Lung (tissue), 12 donors: ENCODE measurements around the gene RAB4B. TPM values are rescaled to one million over a fixed set of nuclear protein-coding genes. Genes with fewer than 3 reads are reported as not detected.
A peak's percentile ranks its signal among the peaks of the same experiment; 100 is the strongest.
"Not testable (repeated sequence)": the region's sequence is repeated elsewhere in the genome, so short reads cannot be mapped to it uniquely, and the experiment has no call there.

Experiments
- ATAC-seq: fragments of 200-7000 bp; cut with Tn5 transposase; one replicate; pipeline ENCODE4 v1.9.1; 2020; ENCODE audit warnings: moderate number of reproducible peaks; ENCODE audit not compliant: insufficient read depth, low FRiP score
- DNase-seq, 3 donors: peaks; one replicate each; pipeline ENCODE4 v3.0.0-alpha.2; 2013 to 2017
- H3K27ac ChIP-seq, 2 donors: one replicate each; pipeline ENCODE4 v1.5.1; 2013; ENCODE audit warnings: mild to moderate bottlenecking in 2 of 2, moderate library complexity in 2 of 2, control low read depth in 1 of 2, inconsistent platforms in 1 of 2, low read depth in 1 of 2, low read length in 1 of 2
- H3K27me3 ChIP-seq, 3 donors: one replicate each; pipeline ENCODE4 v1.5.1; 2013; ENCODE audit warnings: low read length in 2 of 3; ENCODE audit not compliant: control insufficient read depth in 3 of 3, insufficient read depth in 3 of 3
- H3K36me3 ChIP-seq, 4 donors: one replicate each; pipeline ENCODE4 v1.5.1; 2013; ENCODE audit warnings: low read length in 4 of 4, mild to moderate bottlenecking in 1 of 4, moderate library complexity in 1 of 4; ENCODE audit not compliant: control insufficient read depth in 4 of 4, insufficient read depth in 4 of 4
- H3K4me1 ChIP-seq, 5 donors: one replicate each; pipeline ENCODE4 v1.5.1; 2013; ENCODE audit warnings: low read length in 5 of 5, mild to moderate bottlenecking in 2 of 5, moderate library complexity in 1 of 5; ENCODE audit not compliant: control insufficient read depth in 5 of 5, insufficient read depth in 5 of 5
- H3K4me3 ChIP-seq: one replicate; pipeline ENCODE4 v1.5.1; 2013; ENCODE audit warnings: mild to moderate bottlenecking, control low read depth, moderate library complexity
- H3K9ac ChIP-seq, 2 donors: one replicate each; pipeline ENCODE4 v1.5.1; 2013; ENCODE audit warnings: low read length in 2 of 2, control low read depth in 1 of 2; ENCODE audit not compliant: insufficient read depth in 1 of 2
- H3K9me3 ChIP-seq, 4 donors: one replicate each; pipeline ENCODE4 v1.5.1; 2013; ENCODE audit warnings: low read length in 3 of 4, mild to moderate bottlenecking in 1 of 4, moderate library complexity in 1 of 4; ENCODE audit not compliant: control insufficient read depth in 4 of 4, insufficient read depth in 3 of 4
- CTCF ChIP-seq: IDR thresholded peaks from 2 replicates; pipeline ENCODE4 v1.5.1; 2012; ENCODE audit warnings: mild to moderate bottlenecking; ENCODE audit errors: control extremely low read depth, extremely low read depth
- WGBS, 2 donors: extraction: QIAGEN DNeasy Blood & Tissue Kit; methylation state at CpG; one replicate each; pipeline ENCODE4 v1.1.7; 2013; 5-methylcytosine and 5-hydroxymethylcytosine counted together
- polyA plus RNA-seq, 2 donors: library from polyadenylated mRNA; stranded (reverse); fragments of 200-250 nt; gene quantifications; one replicate each; pipeline ENCODE4 v1.2.1, GENCODE V29; 2013
- total RNA-seq, 2 donors: library from RNA; depleted of rRNA in 1 of 2; stranded (reverse); fragments of >200 nt in 1 of 2; gene quantifications; one replicate each; pipeline ENCODE4 v1.2.1, GENCODE V29; 2014 to 2021
- donor health status: control.
- donor health status: control.
- donor health status: Bipolar disorder and iron deficiency.
- donor health status: healthy.
- donor health status: DM: yes; HTN: yes; CAD: no.

RAB4B gene
- total and polyA plus RNA-seq, 4 donors = 11.5 to 90.9 (median 75.8) TPM

DNA sequence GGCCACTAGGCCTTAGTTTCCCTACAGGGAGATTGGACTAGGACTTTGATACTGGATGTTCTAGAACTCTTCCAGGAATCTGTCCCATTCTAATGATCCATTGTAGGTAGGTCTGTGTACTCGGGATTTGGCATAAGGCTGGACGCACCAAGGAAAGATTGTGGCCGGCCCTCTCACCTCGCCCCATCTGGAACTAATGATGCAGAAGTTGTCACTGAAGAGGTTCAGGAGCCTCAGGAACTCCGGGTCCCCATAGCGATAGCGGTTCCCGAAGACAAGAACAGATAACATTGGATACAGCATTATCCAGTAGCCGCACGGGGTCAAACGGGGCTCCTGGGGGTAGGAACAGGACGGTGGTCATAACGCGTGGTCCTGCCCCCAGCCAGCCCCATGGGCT, 32.1 kb downstream of the RAB4B start:
- Histone ChIP-seq H3K27me3 (no peaks in the 10 kb centered on the region), H3K9ac (no peak overlapping the region), H3K4me1 (peaks cover 3 to 44% (median 27%) of the 10 kb centered on the region in 5 donors), H3K4me3 (no peak overlapping the region), H3K36me3 (peaks cover 0 to 27% (median 19%) of the 10 kb centered on the region in 4 donors), H3K9me3 (no peaks in the 10 kb centered on the region), H3K27ac (peak overlapping the region; percentile 75 to 83)
- no peak for TF ChIP-seq CTCF
- 64 to 65% methylated on average over 11 to 14 of the region's 14 CpGs for WGBS, 2 donors
- ATAC-seq = no peak
- no peak for DNase-seq

- not testable (repeated sequence) for H3K9ac ChIP-seq, H3K27me3 ChIP-seq, H3K4me3 ChIP-seq, H3K9me3 ChIP-seq
- DNase-seq = peak; percentile 79 to 87 (median 84)
- Histone ChIP-seq H3K36me3 (peaks cover 0 to 25% (median 18%) of the 10 kb centered on the region in 4 donors), H3K27ac (peak overlapping the region; percentile 75 to 78), H3K4me1 (peaks cover 3 to 44% (median 23%) of the 10 kb centered on the region in 5 donors)
- 3 to 6% methylated on average over 62 to 63 of the region's 65 CpGs for WGBS, 2 donors
- peak; percentile 87 for ATAC-seq
Measured at GRCh38 chr19:40810649-40811408, 32.8 kb downstream of the RAB4B start.

DNA sequence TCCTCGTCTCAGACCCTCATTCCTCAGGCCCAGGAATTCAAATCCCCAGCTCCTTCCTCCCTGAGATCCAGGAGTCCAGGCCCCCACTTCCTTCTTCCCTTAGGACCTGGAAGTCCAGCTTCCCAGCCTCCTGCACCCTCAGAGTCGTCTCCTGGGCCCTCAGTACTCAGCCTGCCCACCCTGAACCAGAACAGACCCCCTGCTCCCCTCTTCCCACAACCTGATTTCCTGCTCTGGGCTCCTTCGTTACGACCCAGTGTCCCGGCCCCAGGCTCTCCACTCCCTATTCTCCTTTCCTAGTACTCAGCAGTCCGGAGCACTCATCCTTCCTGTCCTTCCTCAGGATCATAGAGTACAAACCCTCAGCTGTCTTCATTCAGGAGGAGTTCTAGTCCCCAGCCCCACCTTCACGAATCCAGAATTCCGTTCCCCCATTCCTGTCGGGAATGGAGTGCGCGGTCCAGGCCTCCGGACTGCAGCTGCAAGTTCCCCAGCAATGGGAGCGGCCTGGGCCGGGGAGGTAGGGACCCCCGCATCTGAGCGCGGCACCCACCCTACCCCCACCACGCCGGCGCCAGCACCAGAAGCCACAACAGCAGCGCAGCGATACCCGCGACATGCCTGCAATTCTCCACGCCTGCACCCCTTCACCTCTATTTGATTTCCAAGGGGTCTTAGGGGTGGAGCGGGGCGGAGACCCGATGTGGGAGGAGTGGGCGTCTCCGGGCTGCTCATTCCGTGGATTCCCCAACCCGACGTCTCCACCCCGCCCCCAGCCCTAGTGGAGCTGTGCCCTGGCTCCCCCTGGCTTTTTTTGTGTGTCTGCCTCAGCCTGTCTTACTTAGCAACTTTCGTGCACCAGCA, 33.7 kb downstream of the RAB4B start:
- H3K4me1 ChIP-seq = peaks cover 3 to 35% (median 14%) of the 10 kb centered on the region in 5 donors

DNA sequence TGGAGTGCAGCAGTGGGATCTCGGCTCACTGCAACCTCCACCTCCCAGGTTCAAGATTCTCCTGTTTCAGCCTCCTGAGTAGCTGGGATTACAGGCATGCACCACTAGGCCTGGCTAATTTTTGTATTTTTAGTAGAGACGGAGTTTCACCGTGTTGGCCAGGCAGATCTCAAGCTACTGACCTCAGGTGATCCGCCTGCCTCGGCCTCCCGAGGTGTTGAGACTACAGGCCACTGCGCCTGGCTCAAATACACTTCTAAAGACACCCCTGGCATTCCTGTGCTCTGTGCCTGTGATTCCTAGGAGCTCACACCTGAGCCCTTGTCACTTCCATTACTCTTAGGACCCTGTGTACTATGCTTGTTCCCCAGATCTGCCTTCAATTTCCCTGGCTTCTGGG, 34.5 kb downstream of the RAB4B start:
- 78 to 79% methylated on average over 7 of the region's 7 CpGs for WGBS, 2 donors
- not testable (repeated sequence) for H3K27ac ChIP-seq

More for the DNA sequence above, 33.7 kb downstream of the RAB4B start:
- peak overlapping the region in 1 of 2 donors; percentile 23 for H3K9ac ChIP-seq
- WGBS, 2 donors = 14 to 31% methylated on average over 26 to 35 of the region's 35 CpGs
- DNase-seq = peak; percentile 53 to 54 (median 54)
- no peak for TF ChIP-seq CTCF
- H3K36me3 ChIP-seq = peaks cover 0 to 25% (median 18%) of the 10 kb centered on the region in 4 donors
- no peak overlapping the region for H3K4me3 ChIP-seq
- H3K9me3 ChIP-seq = no peaks in the 10 kb centered on the region
- ATAC-seq = no peak
- no peaks in the 10 kb centered on the region for H3K27me3 ChIP-seq
- peak overlapping the region; percentile 39 to 78 for H3K27ac ChIP-seq

More for the DNA sequence above, 34.5 kb downstream of the RAB4B start:
- not testable (repeated sequence) for ATAC-seq, H3K4me3 ChIP-seq, DNase-seq, H3K27me3 ChIP-seq, H3K9ac ChIP-seq, H3K9me3 ChIP-seq
- Histone ChIP-seq H3K4me1 (peaks cover 3 to 31% (median 14%) of the 10 kb centered on the region in 5 donors), H3K36me3 (peaks cover 0 to 18% (median 13%) of the 10 kb centered on the region in 4 donors)
